Motor neuron (in vitro differentiated cells): ENCODE measurements around the gene IL9R. TPM values are rescaled to one million over a fixed set of nuclear protein-coding genes. Genes with fewer than 3 reads are reported as not detected.
"Not testable (repeated sequence)": the region's sequence is repeated elsewhere in the genome, so short reads cannot be mapped to it uniquely, and the experiment has no call there.

ENCODE experiments used
- ATAC-seq, 8 experiments: fragments of 200-7000 bp; cut with Tn5 transposase; replicated peaks in 6 of 8; 2 replicates each; pipeline ENCODE4 v1.8.0; 2021; ENCODE audit warnings: mild to moderate bottlenecking in 8 of 8, moderate library complexity in 8 of 8
- H3K27ac ChIP-seq, 2 donors: fragments of 250-450 bp; sonication (Bioruptor Pico); 2 replicates each; pipeline ENCODE4 v1.9.0; 2021; ENCODE audit warnings: antibody characterized with exemption in 2 of 2, mild to moderate bottlenecking in 2 of 2, moderate library complexity in 1 of 2
- H3K4me1 ChIP-seq, 2 donors: fragments of 250-450 bp; sonication (Bioruptor Pico); replicated peaks in 1 of 2; 2 replicates each; pipeline ENCODE4 v1.6.1; 2021; ENCODE audit warnings: antibody characterized with exemption in 2 of 2, mild to moderate bottlenecking in 2 of 2, moderate library complexity in 1 of 2
- H3K4me3 ChIP-seq, 5 donors: fragments of 250-450 bp; sonication (Bioruptor Pico); 2 replicates each; pipeline ENCODE4 v1.9.0; 2021; ENCODE audit warnings: antibody characterized with exemption in 5 of 5, mild to moderate bottlenecking in 5 of 5, moderate library complexity in 4 of 5
- WGBS, 10 experiments: fragments of 450-650 bp; shearing (Covaris generic); methylation state at CpG; one replicate each; pipeline ENCODE4 v1.0.0; 2022; 5-methylcytosine and 5-hydroxymethylcytosine counted together
- in situ Hi-C, 9 experiments: fragments of 400-800 bp; cut with MboI; loops; one replicate each; pipeline ENCODE4 v1.15.0; 2021; ENCODE audit warnings: low sequenced_read_pairs in 9 of 9, low pct_unique_long_range_greater_than_20kb in 2 of 9; ENCODE audit not compliant: unreplicated experiment in 9 of 9
- total RNA-seq, 8 experiments: library from RNA; unstranded; fragments of 300-600 nt; gene quantifications; 2 replicates each; pipeline versions ENCODE4 v1.2.3 to v1.2.4, GENCODE V29; 2022

The IL9R gene
- total RNA-seq, 8 experiments from 2014 or later, result 0.28 to 0.46 (median 0.41) TPM; not detected in 4

GRCh38 chrX:155968791-155969190, 28.7 kb upstream of the IL9R start:
- 0 to 50% (median 30%) methylated on average over 1 to 5 of the region's 5 CpGs; no CpG with 5 or more reads in 1 of the 10 experiments for WGBS, 10 experiments
- no peak overlapping the region for H3K4me3 ChIP-seq
- no peak for ATAC-seq
- H3K27ac ChIP-seq, result no peak overlapping the region
- H3K4me1 ChIP-seq, result no peaks in the 10 kb centered on the region
- in situ Hi-C loops, result no loop called here

DNA sequence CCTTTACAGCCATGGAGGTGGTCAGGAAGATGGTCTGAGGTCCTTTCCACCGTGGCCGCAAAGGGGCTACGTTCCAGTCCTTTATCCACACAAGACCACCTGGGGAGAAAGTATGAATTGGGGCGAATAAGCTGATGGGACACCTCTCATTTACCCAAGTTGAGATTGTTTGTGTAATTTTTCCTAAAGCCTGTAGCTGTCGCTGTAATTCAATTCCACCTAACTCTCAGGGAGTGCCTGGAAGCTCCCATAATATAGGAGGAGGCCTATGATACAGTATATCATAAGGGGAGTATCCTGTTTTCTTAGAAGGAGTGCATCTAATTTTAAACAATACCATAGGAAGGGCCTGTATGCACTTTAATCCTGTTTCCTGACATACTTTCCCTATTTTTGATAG, 25.8 kb upstream of the IL9R start:
- H3K27ac ChIP-seq, ATAC-seq, in situ Hi-C loops, H3K4me3 ChIP-seq, H3K4me1 ChIP-seq: not testable (repeated sequence)
- WGBS, 10 experiments, result 17 to 80% (median 51%) methylated on average over 1 to 5 of the region's 5 CpGs; no CpG with 5 or more reads in 5 of the 10 experiments

- ATAC-seq, in situ Hi-C loops, H3K27ac ChIP-seq, H3K4me3 ChIP-seq, H3K4me1 ChIP-seq: not testable (repeated sequence)
- WGBS, 10 experiments, result 18 to 66% (median 20%) methylated on average over 1 to 5 of the region's 7 CpGs; no CpG with 5 or more reads in 6 of the 10 experiments
Measured at GRCh38 chrX:155972241-155972640, 25.3 kb upstream of the IL9R start.

DNA sequence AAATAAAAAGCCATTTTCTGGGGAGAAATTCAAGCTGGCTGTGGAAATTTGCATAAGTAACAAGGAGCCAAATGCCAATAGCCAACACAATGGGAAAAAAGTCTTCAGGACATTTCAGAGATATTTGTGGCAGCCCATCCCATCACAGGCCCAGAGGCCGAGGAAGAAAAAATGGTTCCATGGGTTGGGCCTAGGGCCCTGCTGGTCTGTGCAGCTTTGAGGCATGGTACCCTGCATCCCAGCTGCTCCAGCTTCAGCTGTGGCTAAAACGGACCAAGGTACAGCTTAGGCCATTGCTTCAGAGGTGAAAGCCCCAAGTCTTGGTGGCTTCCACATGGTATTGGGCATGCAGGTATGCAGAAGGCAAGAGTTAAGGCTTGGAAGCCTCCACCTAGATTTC, 14.2 kb upstream of the IL9R start:
- H3K4me1 ChIP-seq, result no peaks in the 10 kb centered on the region
- in situ Hi-C loops, result no loop called here
- no peak overlapping the region for H3K4me3 ChIP-seq
- 29 to 66% (median 44%) methylated on average over 1 to 2 of the region's 2 CpGs; no CpG with 5 or more reads in 3 of the 10 experiments for WGBS, 10 experiments
- ATAC-seq, result no peak
- no peak overlapping the region for H3K27ac ChIP-seq

DNA sequence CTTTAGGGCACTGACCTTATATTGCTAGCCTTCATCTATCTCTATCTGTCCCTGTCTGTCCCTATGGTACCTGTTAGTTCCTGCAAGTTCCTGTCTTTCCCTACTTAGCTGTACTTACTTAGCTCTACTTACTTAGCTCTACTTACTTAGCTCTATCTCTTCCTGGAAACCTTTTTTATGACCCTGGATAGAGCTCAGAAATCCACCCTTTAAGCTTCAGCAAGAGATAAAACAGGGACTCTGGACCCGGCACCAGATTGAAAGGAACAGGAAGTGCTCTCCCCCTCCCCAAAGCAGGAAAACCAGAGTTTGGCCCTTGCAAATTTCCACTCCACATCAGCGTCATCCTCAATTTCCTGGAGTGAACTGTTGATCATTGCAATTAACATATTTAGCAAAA, 12.3 kb upstream of the IL9R start:
- in situ Hi-C loops, result no loop called here
- no peaks in the 10 kb centered on the region for H3K4me1 ChIP-seq
- ATAC-seq, result no peak
- no peak overlapping the region for H3K4me3 ChIP-seq
- no peak overlapping the region for H3K27ac ChIP-seq
- WGBS, 10 experiments, result 14 to 63% (median 50%) methylated on average over 1 to 2 of the region's 2 CpGs; no CpG with 5 or more reads in 1 of the 10 experiments

DNA sequence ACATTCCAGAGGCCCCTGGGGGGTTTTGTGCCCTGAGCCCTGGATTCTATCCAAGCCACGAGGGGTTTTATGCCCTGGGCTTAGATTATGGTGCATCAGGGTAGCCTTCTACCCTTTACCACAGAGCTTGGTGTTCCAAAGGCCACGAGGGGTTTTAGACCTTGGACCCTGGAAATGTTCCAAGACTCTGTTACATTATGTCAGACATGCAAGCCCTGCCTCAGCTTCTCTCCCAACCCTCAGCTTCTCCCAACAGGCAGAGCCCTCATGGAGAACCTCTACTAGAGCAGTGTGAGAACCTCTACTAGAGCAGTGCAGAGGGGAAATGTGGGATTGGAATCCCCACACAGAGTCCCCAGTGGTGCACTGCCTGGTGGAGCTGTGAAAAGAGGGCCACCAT, 10.5 kb upstream of the IL9R start:
- H3K4me1 ChIP-seq, ATAC-seq, H3K27ac ChIP-seq, in situ Hi-C loops, H3K4me3 ChIP-seq: not testable (repeated sequence)
- WGBS, 10 experiments, result 0 to 60% (median 21%) methylated on average over 1 to 2 of the region's 2 CpGs; no CpG with 5 or more reads in 4 of the 10 experiments

DNA sequence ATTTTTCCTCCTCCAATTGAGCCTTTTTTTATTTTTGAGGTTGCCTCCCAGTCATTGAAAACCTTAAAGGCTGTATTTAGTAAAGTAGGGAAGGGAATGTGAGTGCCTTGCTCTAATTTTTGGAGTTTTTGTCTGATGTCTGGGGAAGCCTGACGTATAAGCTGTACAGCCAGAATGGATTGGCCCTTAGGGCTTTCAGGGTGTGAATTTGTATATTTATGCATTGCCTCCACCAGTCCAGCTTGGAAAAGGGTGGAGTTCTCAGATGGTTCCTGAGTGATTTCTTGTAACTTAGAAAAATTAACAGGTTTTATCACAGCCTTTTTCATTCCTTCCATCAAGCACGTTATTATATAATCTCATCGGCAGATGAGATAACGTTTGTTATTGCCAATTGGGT, 8.6 kb upstream of the IL9R start:
- WGBS, 10 experiments, result 14 to 69% (median 52%) methylated on average over 1 to 4 of the region's 4 CpGs; no CpG with 5 or more reads in 1 of the 10 experiments
- peak in 3 of 8 experiments; percentile 83 to 97 (median 95) for ATAC-seq
- no peak overlapping the region for H3K27ac ChIP-seq
- in situ Hi-C loops, result no loop called here
- H3K4me3 ChIP-seq, result no peak overlapping the region
- H3K4me1 ChIP-seq, result no peaks in the 10 kb centered on the region

DNA sequence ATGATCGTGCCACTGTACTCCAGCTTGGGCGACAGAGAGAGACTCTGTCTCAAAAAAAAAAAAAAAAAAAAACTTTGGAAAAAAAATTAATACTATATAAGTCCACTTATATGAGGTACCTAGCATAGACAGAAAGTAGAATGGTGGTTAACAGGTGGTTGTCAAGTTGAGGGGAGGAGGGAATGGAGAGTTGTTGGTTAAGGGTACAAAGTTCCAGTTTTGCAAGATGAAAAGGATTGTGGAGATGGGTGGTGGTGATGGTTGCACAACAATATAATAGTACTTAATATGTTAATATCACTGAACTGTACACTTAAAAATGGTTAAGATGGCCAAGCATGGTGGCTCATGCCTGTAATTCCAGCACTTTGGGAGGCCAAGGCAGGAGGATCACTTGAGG, 4.1 kb upstream of the IL9R start:
- H3K27ac ChIP-seq, result no peak overlapping the region
- 0 to 80% (median 50%) methylated on average over 1 to 2 of the region's 2 CpGs; no CpG with 5 or more reads in 4 of the 10 experiments for WGBS, 10 experiments
- H3K4me3 ChIP-seq, result no peak overlapping the region
- in situ Hi-C loops, result no loop called here
- H3K4me1 ChIP-seq, result no peaks in the 10 kb centered on the region
- no peak for ATAC-seq

GRCh38 chrX:155995321-155995875, 2.1 kb upstream of the IL9R start:
- H3K27ac ChIP-seq, result no peak overlapping the region
- in situ Hi-C loops, result no loop called here
- no peaks in the 10 kb centered on the region for H3K4me1 ChIP-seq
- no peak overlapping the region for H3K4me3 ChIP-seq
- ATAC-seq, result no peak

GRCh38 chrX:155998116-155998515, 620 bp downstream of the IL9R start:
- in situ Hi-C loops, result no loop called here
- whole genome bisulfite sequencing, 10 experiments, result 0 to 40% (median 20%) methylated on average over 1 of the region's 1 CpG; no CpG with 5 or more reads in 6 of the 10 experiments
- no peak for ATAC-seq

GRCh38 chrX:155998761-155999510, 1.4 kb downstream of the IL9R start:
- no peak for ATAC-seq
- in situ Hi-C loops, result no loop called here
- H3K4me3 ChIP-seq, result no peak overlapping the region
- no peak overlapping the region for H3K27ac ChIP-seq
- WGBS, 10 experiments, result 65 to 87% (median 80%) methylated on average over 1 to 3 of the region's 9 CpGs; no CpG with 5 or more reads in 7 of the 10 experiments
- no peaks in the 10 kb centered on the region for H3K4me1 ChIP-seq

More at GRCh38 chrX:155998116-155998515, 620 bp downstream of the IL9R start:
- no peak overlapping the region for H3K4me3 ChIP-seq
- no peak overlapping the region for H3K27ac ChIP-seq
- H3K4me1 ChIP-seq, result no peaks in the 10 kb centered on the region

DNA sequence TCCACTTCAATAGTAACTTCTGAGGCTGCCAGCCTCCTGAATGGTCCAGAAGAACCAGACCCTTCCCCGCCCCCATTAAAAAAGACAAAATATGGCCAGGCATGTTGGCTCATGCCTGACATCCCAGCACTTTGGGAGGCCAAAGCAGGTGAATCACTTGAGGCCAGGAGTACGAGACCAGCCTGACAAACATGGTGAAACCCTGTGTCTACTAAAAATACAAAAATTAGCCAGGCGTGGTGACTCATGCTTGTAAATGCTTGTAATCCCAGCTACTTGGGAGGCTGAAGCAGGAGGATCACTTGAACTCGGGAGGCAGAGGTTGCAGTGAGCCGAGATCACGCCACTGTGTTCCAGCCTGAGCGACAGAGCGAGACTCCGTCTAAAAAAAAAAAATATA, 2.3 kb downstream of the IL9R start:
- in situ Hi-C loops, H3K27ac ChIP-seq, H3K4me3 ChIP-seq, H3K4me1 ChIP-seq, ATAC-seq: not testable (repeated sequence)
- WGBS, 10 experiments, result 0 to 80% (median 55%) methylated on average over 1 to 5 of the region's 9 CpGs; no CpG with 5 or more reads in 4 of the 10 experiments

GRCh38 chrX:156000361-156000926, 2.9 kb downstream of the IL9R start:
- H3K27ac ChIP-seq, result no peak overlapping the region
- peak in 3 of 8 experiments; percentile 3 to 26 (median 20) for ATAC-seq
- no peaks in the 10 kb centered on the region for H3K4me1 ChIP-seq
- H3K4me3 ChIP-seq, result no peak overlapping the region
- in situ Hi-C loops, result no loop called here
- 37% methylated on average over 5 of the region's 5 CpGs; no CpG with 5 or more reads in 9 of the 10 experiments for WGBS, 10 experiments
